Activated naive CD8-positive, alpha-beta T cell treated with anti-CD3 and anti-CD28 coated beads, Interleukin-2, amount 50 U/mL, for 24 hours (primary cell): ENCODE results near the gene STPG1.

Experiments used
- ATAC-seq: fragments of 150-1000 bp; cut with Tn5 transposase; one replicate; pipeline ENCODE4 v1.10.0; 2021
- DNase-seq: peaks from one replicate; pipeline ENCODE4 v3.0.0; 2021
- H3K27ac Mint-ChIP-seq: one replicate; pipeline ENCODE4 v1.8.0; 2021; ENCODE audit warnings: mild to moderate bottlenecking, mixed read lengths
- H3K27me3 Mint-ChIP-seq: one replicate; pipeline ENCODE4 v1.8.0; 2021; ENCODE audit warnings: mixed read lengths
- H3K36me3 Mint-ChIP-seq: one replicate; pipeline ENCODE4 v1.8.0; 2021; ENCODE audit warnings: low read depth, mixed read lengths
- H3K4me1 Mint-ChIP-seq: one replicate; pipeline ENCODE4 v1.8.0; 2021; ENCODE audit warnings: mixed read lengths
- H3K4me3 Mint-ChIP-seq: one replicate; pipeline ENCODE4 v1.8.0; 2021; ENCODE audit warnings: mild to moderate bottlenecking, moderate library complexity, mixed read lengths
- H3K9me3 Mint-ChIP-seq: one replicate; pipeline ENCODE4 v1.8.0; 2021; ENCODE audit warnings: mixed read lengths

STPG1 gene

DNA sequence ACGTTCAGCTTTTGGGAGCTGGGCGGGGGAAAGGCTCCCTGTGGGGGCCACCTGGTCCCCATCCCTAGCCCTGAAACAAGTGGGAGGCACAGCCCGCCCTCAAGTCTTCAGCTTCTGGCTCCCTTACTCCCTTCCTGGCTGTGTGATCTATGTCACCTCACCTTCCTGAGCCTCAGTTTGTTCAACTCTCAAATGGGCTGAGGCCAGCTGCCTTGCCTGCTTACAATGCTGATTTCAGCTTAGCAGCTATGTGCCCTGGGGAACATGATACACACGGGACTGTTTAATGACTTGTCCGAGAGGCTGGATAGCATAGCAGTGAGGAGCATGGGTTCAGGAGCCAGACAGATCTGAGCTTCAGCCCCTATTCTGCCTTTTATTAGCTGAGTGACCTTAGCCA, 75.1 kb downstream of the STPG1 start:
- Mint-ChIP-seq H3K36me3 (no peaks in the 10 kb centered on the region), H3K9me3 (no peaks in the 10 kb centered on the region), H3K27me3 (peaks cover 12% of the 10 kb centered on the region), H3K4me3 (no peak overlapping the region), H3K4me1 (no peaks in the 10 kb centered on the region), H3K27ac (no peak overlapping the region)
- no peak for ATAC-seq
- no peak for DNase-seq

DNA sequence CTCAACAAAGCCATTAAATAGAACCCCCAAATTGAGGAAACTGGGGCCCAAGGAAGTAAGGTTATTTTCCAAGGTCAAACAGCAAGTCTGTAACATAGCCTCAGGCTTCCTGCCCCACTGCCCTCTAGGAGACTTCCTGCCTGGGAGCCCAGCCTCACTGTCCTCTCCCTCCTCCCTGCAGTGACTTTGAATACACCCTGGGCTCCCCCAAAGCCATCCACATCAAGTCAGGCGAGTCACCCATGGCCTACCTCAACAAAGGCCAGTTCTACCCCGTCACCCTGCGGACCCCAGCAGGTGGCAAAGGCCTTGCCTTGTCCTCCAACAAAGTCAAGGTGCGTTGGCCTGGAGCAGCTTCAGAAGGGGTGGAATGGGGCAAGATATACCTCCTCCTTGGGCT, 76.1 kb downstream of the STPG1 start:
- peaks cover 11% of the 10 kb centered on the region for H3K27me3 Mint-ChIP-seq
- no peaks in the 10 kb centered on the region for H3K36me3 Mint-ChIP-seq
- ATAC-seq (no peak), DNase-seq (no peak)
- H3K4me1 Mint-ChIP-seq, result no peaks in the 10 kb centered on the region
- no peak overlapping the region for H3K27ac Mint-ChIP-seq
- H3K9me3 Mint-ChIP-seq, result no peaks in the 10 kb centered on the region
- no peak overlapping the region for H3K4me3 Mint-ChIP-seq

DNA sequence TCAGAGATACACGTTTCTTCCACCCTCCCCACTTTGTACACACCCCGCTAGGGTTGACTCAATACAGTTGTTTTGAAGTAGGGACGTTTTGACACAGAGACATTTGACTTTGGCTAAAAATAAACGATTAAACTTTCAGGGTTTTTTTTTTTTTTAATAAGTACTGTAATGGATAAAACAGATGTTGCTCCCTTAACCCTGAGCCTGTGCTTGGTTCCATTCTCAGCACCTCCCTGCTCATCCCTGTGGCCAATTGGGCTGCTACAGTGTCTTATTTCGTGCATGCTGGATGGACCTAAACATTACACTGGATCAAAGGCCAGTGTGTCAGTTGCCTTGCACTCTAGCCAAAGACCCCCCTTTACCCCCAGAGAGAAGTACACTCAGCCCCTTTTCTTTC, 77.5 kb downstream of the STPG1 start:
- no peak overlapping the region for H3K4me3 Mint-ChIP-seq
- H3K9me3 Mint-ChIP-seq, result no peaks in the 10 kb centered on the region
- peaks cover 12% of the 10 kb centered on the region for H3K27me3 Mint-ChIP-seq
- no peak overlapping the region for H3K27ac Mint-ChIP-seq
- DNase-seq (no peak), ATAC-seq (no peak)
- no peaks in the 10 kb centered on the region for H3K4me1 Mint-ChIP-seq
- no peaks in the 10 kb centered on the region for H3K36me3 Mint-ChIP-seq

DNA sequence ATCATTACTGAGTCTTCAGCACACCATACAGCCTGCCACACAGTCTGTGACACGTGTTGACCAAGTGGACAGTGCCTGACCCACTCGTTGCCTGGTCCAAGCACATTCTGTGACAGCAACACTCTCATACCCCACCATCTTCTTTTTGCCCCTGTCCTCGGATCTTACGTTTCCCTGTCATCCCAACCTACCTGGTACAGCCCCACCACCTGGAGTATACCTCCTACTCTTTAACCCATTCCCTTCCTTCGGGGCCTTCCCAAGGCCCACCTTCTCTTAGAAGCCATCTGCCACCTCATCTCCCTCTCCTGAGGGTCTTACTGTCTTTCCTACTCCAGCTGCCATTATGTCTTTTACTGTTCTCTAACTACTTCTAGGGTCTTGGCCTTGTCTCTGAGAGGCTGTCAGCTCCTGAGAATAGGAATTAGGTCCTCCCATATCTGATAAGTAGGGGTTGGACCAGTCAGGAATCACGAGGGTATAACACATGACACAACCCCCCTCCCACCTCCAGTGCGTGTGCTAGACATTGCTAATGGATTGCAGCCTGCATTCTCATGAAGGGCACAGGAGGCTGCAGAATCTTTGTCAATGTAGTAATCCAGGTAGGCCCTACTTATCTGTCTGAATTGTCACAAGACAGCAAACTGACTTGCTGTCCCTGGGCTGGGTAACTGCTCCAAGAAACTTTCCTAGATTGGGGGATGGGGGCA, 81.5 kb downstream of the STPG1 start:
- Mint-ChIP-seq H3K36me3 (no peaks in the 10 kb centered on the region), H3K9me3 (no peaks in the 10 kb centered on the region), H3K27me3 (peaks cover 29% of the 10 kb centered on the region), H3K4me1 (no peaks in the 10 kb centered on the region), H3K27ac (no peak overlapping the region), H3K4me3 (no peak overlapping the region)
- DNase-seq (no peak), ATAC-seq (no peak)

DNA sequence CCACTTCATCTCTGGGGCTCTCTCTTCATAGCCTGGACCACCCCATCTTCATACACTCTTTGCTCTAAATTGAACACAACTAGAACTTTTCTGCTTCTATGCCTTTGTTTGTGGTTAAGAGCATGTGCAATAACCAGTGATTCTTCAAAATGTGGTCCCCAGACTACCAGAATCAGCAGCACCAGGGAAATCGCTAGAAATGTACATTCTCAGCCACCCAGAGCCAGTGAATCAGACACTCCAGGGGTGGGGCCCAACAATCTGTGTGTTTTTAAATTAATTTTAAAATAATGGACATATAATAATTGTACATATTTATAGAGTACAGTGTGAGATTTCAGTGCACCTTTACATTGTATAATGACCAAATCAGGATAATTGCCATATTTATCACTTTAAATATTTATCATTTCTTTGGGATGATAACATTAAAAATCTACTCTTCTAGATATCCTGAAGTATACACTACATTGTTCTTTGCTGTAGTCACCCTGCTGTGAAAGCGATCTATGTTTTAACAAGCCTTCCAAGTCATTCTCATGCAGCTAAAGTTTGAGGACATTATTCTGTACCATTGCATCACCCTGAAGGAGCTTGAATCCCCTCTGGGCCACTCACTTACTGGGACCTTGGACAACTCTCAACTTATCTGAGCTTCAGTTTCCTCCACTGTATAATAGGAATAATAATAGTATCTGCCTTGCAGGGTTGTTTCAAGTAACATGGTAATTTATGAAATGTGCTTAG, 83.6 kb downstream of the STPG1 start:
- Mint-ChIP-seq H3K4me3 (no peak overlapping the region), H3K27me3 (peaks cover 46% of the 10 kb centered on the region), H3K36me3 (no peaks in the 10 kb centered on the region), H3K9me3 (no peaks in the 10 kb centered on the region), H3K4me1 (no peaks in the 10 kb centered on the region), H3K27ac (no peak overlapping the region)
- DNase-seq (no peak), ATAC-seq (no peak)

DNA sequence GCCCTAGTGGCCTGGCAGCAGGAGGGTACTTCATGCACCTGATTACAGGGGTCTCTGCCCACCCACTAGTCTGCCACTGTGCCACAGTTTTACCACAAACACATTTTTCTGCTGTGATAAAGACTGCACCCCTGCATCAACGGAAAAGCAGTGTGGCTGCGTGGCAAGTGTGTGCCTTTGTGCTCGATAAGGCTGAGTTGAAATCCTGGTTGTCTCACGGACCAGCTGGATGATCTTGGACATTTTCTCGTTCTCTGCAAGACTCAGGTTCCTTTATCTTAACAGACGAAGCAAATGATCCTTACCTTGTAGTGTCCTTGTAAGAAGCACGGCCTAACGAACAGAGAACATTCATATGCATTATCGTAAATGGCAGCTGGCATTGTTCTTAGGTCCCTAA, 84.3 kb downstream of the STPG1 start:
- DNase-seq, result no peak
- H3K36me3 Mint-ChIP-seq, result no peaks in the 10 kb centered on the region
- no peaks in the 10 kb centered on the region for H3K4me1 Mint-ChIP-seq
- no peak overlapping the region for H3K4me3 Mint-ChIP-seq
- H3K27me3 Mint-ChIP-seq, result peaks cover 53% of the 10 kb centered on the region
- no peak overlapping the region for H3K27ac Mint-ChIP-seq
- no peak for ATAC-seq
- no peaks in the 10 kb centered on the region for H3K9me3 Mint-ChIP-seq

DNA sequence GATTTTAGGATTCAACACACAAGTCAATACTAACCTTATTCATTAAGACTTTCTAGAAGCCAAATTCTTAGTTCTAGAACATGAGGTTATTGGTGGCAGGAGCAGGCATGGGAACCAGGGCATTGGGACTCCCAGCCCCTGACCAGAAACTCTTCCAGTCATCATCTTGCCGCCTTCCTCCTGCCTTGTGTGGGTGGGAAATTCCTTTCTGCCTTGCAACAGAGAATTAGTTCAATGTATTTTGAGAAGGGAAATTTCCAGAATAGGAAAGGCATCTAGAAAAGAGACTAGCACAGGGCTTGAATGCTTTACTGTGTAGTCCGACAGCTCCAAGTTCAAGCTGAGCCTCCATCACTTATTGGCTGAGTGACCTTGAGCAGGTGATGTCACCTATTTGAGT, 85.7 kb downstream of the STPG1 start:
- Mint-ChIP-seq H3K27ac (no peak overlapping the region), H3K36me3 (no peaks in the 10 kb centered on the region), H3K4me1 (peaks cover under 1% of the 10 kb centered on the region), H3K4me3 (no peak overlapping the region), H3K9me3 (no peaks in the 10 kb centered on the region), H3K27me3 (peaks cover 62% of the 10 kb centered on the region)
- DNase-seq (no peak), ATAC-seq (no peak)

DNA sequence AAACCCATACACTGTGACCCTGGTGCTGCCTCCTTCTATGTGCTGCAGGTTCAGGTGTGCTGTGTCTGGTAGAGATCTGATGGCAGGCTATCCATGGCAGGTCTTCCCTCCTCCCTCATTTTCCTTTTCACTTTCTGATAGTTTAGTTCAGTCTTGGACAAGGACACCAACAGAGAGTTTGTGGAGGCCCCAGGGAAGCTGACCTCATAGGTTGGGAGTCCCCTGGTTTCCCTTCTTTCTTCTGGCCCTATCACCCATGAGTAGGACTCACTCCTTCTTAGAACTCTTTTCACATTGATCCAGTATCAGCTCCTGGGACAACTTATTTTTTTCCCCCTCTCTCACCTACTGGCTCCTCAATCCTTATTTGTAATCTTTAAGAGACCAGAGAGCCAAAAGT, 86.1 kb downstream of the STPG1 start:
- Mint-ChIP-seq H3K4me1 (peaks cover 5% of the 10 kb centered on the region), H3K27me3 (peaks cover 65% of the 10 kb centered on the region), H3K4me3 (no peak overlapping the region), H3K27ac (no peak overlapping the region), H3K9me3 (no peaks in the 10 kb centered on the region), H3K36me3 (no peaks in the 10 kb centered on the region)
- no peak for ATAC-seq
- DNase-seq, result no peak

DNA sequence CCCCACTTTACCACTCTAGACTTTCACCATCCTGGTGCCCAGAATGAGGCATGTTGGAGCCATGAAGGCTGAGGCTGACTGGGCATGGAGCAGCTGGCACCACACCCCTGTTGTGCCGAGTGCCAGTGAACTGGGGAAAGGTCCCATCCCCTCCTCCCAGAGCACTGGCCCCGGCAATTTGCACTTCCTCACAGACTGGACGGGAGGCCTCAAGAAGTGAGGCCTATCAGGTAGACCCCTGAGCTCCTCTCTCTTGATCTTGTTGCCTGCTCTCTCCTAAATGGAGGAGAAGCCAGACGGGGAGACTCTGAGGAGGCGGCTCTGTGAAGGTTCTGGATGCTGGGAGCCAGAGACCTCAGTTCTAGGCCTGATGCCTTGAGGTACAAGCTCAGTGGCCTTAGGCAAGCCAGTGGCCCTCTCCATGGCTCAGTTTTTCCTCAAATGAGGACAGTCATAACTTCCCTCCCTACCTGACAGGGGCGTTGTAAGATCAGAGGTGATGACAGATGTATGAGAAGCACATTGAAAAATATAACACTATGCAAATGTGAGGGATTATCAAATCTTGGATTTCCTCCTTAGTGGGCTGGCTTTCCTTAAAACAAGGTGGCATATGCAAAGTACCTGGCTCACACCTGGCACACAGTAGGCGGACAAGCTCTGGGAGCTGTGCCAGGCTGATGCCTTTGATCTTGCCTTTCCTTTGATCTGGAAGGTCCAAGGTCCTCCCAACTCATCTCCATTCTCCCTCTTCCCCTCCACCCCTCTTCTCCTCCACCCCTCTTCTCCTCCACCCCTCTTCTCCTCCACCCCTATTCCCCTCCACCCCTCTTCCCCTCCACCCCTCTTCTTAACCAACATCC, 87.8 kb downstream of the STPG1 start:
- ATAC-seq, result peak; percentile 25
- peaks cover 16% of the 10 kb centered on the region for H3K4me1 Mint-ChIP-seq
- H3K36me3 Mint-ChIP-seq, result no peaks in the 10 kb centered on the region

DNA sequence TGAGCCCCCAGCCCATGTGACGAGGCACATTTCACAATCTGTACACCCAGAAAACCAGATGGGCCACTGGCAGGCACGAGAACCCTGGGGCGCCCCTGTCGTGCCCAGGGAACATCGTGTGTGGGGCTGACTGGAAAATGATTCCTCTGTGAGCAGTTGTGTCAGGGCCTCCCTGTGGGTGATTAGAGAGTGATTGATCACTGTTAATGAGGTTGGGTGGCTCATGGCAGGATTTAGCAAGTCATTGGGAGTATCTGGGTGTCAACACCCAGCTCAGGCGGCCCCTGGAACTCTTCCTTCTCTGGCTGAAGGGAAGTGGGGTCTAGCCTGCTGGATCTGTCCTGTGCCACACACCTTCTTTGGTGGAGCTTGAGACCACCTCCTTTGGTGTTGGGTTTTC, 88.7 kb downstream of the STPG1 start:
- DNase-seq (no peak), ATAC-seq (no peak)
- no peak overlapping the region for H3K4me3 Mint-ChIP-seq
- no peaks in the 10 kb centered on the region for H3K36me3 Mint-ChIP-seq
- no peaks in the 10 kb centered on the region for H3K9me3 Mint-ChIP-seq
- peaks cover 75% of the 10 kb centered on the region for H3K27me3 Mint-ChIP-seq
- no peak overlapping the region for H3K27ac Mint-ChIP-seq
- H3K4me1 Mint-ChIP-seq, result peaks cover 26% of the 10 kb centered on the region

More for the DNA sequence above, 87.8 kb downstream of the STPG1 start:
- H3K27ac Mint-ChIP-seq, result no peak overlapping the region
- no peak overlapping the region for H3K4me3 Mint-ChIP-seq
- H3K27me3 Mint-ChIP-seq, result peaks cover 71% of the 10 kb centered on the region
- no peak for DNase-seq
- H3K9me3 Mint-ChIP-seq, result no peaks in the 10 kb centered on the region

DNA sequence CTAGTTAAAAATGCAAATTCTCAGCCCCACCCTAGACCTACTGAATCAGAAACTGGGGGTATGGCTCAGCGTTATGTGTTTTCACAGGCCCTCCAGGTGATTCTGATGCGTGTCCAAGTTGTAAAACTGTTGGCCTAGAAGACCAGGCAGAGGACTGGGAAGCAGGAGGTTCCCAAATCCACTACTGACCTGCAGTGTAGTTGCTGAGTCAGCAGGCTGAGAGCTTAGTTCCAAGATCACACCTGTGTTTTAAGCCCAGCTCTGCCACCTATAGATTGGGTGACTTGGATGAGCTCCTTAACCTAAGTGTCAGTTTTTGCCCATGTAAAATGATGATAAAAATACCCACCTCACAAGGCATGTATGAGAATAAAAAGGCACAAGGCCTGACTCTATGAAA, 90.3 kb downstream of the STPG1 start:
- ATAC-seq, result no peak
- Mint-ChIP-seq H3K36me3 (no peaks in the 10 kb centered on the region), H3K4me1 (peaks cover 39% of the 10 kb centered on the region), H3K9me3 (no peaks in the 10 kb centered on the region), H3K27me3 (peaks cover 90% of the 10 kb centered on the region), H3K27ac (no peak overlapping the region), H3K4me3 (no peak overlapping the region)
- no peak for DNase-seq

DNA sequence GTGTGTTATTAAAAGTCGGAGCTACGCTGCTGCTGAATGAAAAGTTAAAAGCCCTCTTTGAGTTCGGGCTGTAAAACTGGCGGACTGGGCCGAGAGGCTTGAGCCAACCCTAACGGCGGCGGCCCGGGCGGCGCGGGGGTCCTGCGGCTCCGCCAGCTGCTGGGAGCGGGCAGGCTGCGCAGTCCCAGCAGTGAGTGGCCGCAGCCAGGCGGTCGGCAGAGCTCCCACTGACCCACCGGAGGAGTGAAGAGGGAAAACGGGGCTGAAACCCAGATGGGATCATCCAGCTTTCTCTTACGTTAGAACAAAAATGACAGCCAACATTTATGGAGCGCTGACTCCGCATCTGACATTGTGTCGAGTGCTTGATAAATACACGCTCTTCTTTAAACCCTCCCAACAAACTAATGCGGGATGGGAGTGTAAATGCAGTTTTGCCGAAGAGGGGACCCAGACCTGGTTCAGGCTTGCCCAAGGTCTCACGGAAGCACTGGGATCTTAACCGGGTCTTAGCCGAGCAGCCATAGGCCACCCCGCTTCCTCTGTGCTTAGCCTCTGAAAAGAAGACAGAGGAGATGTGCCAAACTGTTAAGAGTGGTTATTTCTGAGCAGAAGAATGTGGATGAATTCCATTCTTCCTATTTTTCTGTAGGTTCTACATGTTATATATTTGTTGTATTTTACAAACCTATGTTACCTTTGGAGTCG, 91.0 kb downstream of the STPG1 start:
- Mint-ChIP-seq H3K27me3 (peaks cover 91% of the 10 kb centered on the region), H3K4me1 (peaks cover 39% of the 10 kb centered on the region), H3K27ac (peak overlapping the region; percentile 88), H3K36me3 (no peaks in the 10 kb centered on the region), H3K9me3 (no peaks in the 10 kb centered on the region), H3K4me3 (peak overlapping the region; percentile 77)
- ATAC-seq, result no peak
- DNase-seq, result no peak

DNA sequence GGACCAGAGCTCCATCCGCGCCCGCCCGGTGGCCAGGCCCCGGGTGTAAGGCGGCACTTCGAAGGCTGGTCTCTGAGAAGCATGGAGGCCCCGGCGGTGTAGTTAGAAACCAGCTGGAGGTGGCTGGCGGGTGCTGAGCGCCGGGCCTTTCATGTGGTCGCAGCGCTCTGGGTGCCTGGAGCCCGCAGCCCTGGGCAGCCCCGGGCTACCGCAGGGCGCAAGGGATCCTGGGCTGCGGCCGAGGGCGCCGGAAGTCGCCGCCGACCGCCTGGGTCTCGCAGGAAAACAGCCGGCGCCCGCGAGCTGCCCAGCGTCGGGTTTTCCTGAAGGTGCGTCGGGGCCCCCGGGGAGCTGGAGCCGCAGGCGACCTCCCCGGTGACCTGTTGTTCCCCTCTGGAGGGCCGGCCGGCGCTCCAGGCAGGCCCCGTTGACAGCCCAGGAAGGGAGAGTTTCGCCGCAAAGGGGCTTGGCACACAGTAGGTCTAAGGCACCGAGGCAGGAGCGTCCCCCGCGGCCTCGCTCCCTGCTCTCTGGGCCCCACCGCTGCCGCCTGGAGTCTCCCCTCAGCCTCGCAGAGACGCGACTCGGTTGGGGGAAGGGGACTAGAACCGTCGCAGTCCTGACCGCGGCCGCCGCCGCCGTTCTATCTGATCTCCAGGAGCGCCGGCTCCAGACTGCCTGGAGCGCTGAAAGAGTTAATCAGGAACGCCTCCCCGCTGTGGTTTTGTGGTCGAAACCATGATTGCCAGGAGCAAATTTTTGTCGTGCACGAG, 91.7 kb downstream of the STPG1 start:
- H3K27me3 Mint-ChIP-seq, result peaks cover 91% of the 10 kb centered on the region
- no peaks in the 10 kb centered on the region for H3K9me3 Mint-ChIP-seq
- peak overlapping the region; percentile 77 for H3K4me3 Mint-ChIP-seq
- H3K4me1 Mint-ChIP-seq, result peaks cover 39% of the 10 kb centered on the region
- peak overlapping the region; percentile 88 for H3K27ac Mint-ChIP-seq
- DNase-seq (peak; percentile 78), ATAC-seq (peak; percentile 78)
- no peaks in the 10 kb centered on the region for H3K36me3 Mint-ChIP-seq

DNA sequence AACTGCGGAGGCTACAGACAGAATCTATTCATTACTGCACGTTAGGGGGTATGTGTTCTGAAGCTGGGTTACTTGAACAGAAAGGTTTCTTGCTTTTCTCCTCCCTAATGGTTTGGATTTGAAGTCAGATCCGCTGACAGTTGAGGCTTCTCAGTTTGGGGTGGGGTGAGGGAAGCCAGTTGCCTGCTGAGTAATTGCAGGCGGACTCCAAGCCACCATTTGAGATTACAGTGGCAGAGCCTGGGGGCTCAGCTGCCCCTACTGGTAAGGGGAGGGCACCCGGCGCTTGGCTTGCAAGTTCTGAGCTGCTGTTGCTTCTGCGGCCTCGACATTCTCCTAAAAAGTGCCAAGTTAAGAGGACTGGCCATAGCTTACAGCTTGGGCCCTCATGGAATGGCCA, 92.5 kb downstream of the STPG1 start:
- H3K4me1 Mint-ChIP-seq, result peaks cover 39% of the 10 kb centered on the region
- DNase-seq (no peak), ATAC-seq (no peak)
- no peaks in the 10 kb centered on the region for H3K36me3 Mint-ChIP-seq
- peaks cover 91% of the 10 kb centered on the region for H3K27me3 Mint-ChIP-seq
- no peak overlapping the region for H3K27ac Mint-ChIP-seq
- H3K4me3 Mint-ChIP-seq, result peak overlapping the region; percentile 29
- no peaks in the 10 kb centered on the region for H3K9me3 Mint-ChIP-seq
